Measurements from ENCODE around the gene CHST6. TPM values are rescaled to one million over a fixed set of nuclear protein-coding genes. Genes with fewer than 3 reads are reported as not detected.
"Not testable (repeated sequence)": the region's sequence is repeated elsewhere in the genome, so short reads cannot be mapped to it uniquely, and the experiment has no call there.

The CHST6 gene
- under 1 TPM in 2 of 6 experiments, not detected in 4; 0.05 TPM for total RNA-seq (2021; fragmentation: NEBNext Ultra II Directional; extraction: Animal tissue kit (Norgen Biotek cat#: 25700))
- long read RNA-seq = 0 reads

GRCh38 chr16:75495076-75495674 is at the start of gene CHST6:
Gene CHST6 (minus strand): TSS chr16:75495441. CDS start chr16:75479828, 15,613 bp downstream.
- no peaks in the 10 kb centered on the region for H3K9me3 Mint-ChIP-seq
- no peak for TF ChIP-seq CTCF (IDR thresholded peaks at IDR 0.05)
- H3K36me3 Mint-ChIP-seq (ENCODE audit: low read depth) = no peaks in the 10 kb centered on the region
- H3K27ac Mint-ChIP-seq = no peak within 1 kb of the TSS
- H3K4me1 Mint-ChIP-seq (ENCODE audit: low read depth) = peaks cover 6% of the 10 kb centered on the region; the same call in 1 of the 2 replicates
- peaks cover 9% of the 10 kb centered on the region for H3K27me3 Mint-ChIP-seq (ENCODE audit: insufficient read depth)
- H3K4me3 Mint-ChIP-seq = peak within 1 kb of the TSS; percentile 71
- no peak for DNase-seq

- not testable (repeated sequence) for H3K4me1 Mint-ChIP-seq (ENCODE audit: low read depth); H3K27me3 Mint-ChIP-seq (ENCODE audit: insufficient read depth); H3K27ac Mint-ChIP-seq; H3K9me3 Mint-ChIP-seq; DNase-seq; H3K4me3 Mint-ChIP-seq; H3K36me3 Mint-ChIP-seq (ENCODE audit: low read depth)
Observed at GRCh38 chr16:75542462-75542861, 47.2 kb upstream of the CHST6 start.

GRCh38 chr16:75541236-75541635 is 46.0 kb upstream of the CHST6 start:
- H3K4me1 Mint-ChIP-seq (ENCODE audit: low read depth) = no peaks in the 10 kb centered on the region
- no peak for TF ChIP-seq CTCF (IDR thresholded peaks at IDR 0.05)

GRCh38 chr16:75538882-75539565 is 43.8 kb upstream of the CHST6 start:
- not testable (repeated sequence) for H3K36me3 Mint-ChIP-seq (ENCODE audit: low read depth); H3K27ac Mint-ChIP-seq; H3K9me3 Mint-ChIP-seq; H3K4me1 Mint-ChIP-seq (ENCODE audit: low read depth); H3K27me3 Mint-ChIP-seq (ENCODE audit: insufficient read depth); DNase-seq; H3K4me3 Mint-ChIP-seq

More at GRCh38 chr16:75541236-75541635, 46.0 kb upstream of the CHST6 start:
- Mint-ChIP-seq H3K4me3 (no peak overlapping the region), H3K27me3 (ENCODE audit: insufficient read depth) (no peaks in the 10 kb centered on the region), H3K27ac (no peak overlapping the region), H3K36me3 (ENCODE audit: low read depth) (no peaks in the 10 kb centered on the region), H3K9me3 (no peaks in the 10 kb centered on the region)
- DNase-seq = no peak

DNA sequence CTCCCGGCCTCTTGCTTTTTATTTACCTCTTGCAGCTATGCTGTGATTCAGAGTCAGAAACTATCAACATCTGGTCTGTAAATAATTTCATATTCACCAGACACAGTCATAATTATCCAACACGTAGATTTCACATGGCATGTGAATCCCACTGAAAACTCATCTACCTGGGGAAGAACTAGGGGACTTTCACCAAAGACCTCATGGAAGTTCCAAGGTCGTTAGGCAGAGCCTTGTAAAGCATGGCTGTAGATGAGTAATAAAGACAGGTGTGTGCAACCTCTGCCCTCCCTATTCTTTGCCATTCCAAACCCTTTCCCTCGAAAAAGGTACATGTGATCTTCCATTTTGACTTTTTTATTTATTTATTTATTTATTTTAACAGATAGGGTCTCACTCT is 42.5 kb upstream of the CHST6 start:
- Mint-ChIP-seq H3K36me3 (ENCODE audit: low read depth) (no peaks in the 10 kb centered on the region), H3K4me3 (no peak overlapping the region), H3K27ac (no peak overlapping the region), H3K27me3 (ENCODE audit: insufficient read depth) (peaks cover 5% of the 10 kb centered on the region), H3K4me1 (ENCODE audit: low read depth) (no peaks in the 10 kb centered on the region), H3K9me3 (no peaks in the 10 kb centered on the region)
- no peak for DNase-seq
- no peak for TF ChIP-seq CTCF (IDR thresholded peaks at IDR 0.05)

DNA sequence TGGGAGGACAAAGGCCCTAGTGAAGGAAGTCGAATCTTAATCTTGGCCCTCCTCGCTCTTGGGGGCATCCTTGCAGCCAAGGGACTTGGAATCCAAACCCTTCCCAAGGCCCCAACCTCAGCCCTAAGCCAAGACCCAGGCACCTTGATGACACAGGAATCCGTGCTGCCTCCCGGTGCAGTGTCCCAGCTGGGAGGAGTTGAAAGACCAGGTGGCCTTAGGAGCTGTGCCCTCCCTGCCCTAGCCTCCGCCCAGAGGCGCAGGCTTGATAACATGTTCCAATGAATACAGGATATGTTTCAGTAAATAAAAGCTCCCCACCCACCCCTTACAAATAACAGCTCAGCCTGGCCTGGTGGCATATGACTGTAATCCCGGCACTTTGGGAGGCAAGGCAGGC is 40.7 kb upstream of the CHST6 start, which contains the start of gene CHST5:
TSS of gene CHST5 (minus strand) at position 208 of the 400 bp plus-strand sequence. CDS start 5,724 bp downstream, outside the sequence.
- Mint-ChIP-seq H3K9me3 (no peaks in the 10 kb centered on the region), H3K27ac (no peak within 1 kb of the TSS), H3K27me3 (ENCODE audit: insufficient read depth) (peaks cover 10% of the 10 kb centered on the region), H3K36me3 (ENCODE audit: low read depth) (no peaks in the 10 kb centered on the region), H3K4me1 (ENCODE audit: low read depth) (no peaks in the 10 kb centered on the region), H3K4me3 (no peak within 1 kb of the TSS)
- no peak for TF ChIP-seq CTCF (IDR thresholded peaks at IDR 0.05)
- no peak for DNase-seq

Measured in HFFc6 (cell line).